Stimulated activated CD4-positive, alpha-beta T cell treated with anti-CD3 and anti-CD28 coated beads, Interleukin-2, amount 100 ng/mL, for 24 hours (primary cell): ENCODE data around the gene SLK.

ENCODE experiments used
- DNase-seq, 2 donors: peaks; one replicate each; pipeline ENCODE4 v3.0.0-alpha.2; 2020

Gene SLK

GRCh38 chr10:103942866-103943265 is 24.1 kb upstream of the SLK start:
- no peak for DNase-seq

DNA sequence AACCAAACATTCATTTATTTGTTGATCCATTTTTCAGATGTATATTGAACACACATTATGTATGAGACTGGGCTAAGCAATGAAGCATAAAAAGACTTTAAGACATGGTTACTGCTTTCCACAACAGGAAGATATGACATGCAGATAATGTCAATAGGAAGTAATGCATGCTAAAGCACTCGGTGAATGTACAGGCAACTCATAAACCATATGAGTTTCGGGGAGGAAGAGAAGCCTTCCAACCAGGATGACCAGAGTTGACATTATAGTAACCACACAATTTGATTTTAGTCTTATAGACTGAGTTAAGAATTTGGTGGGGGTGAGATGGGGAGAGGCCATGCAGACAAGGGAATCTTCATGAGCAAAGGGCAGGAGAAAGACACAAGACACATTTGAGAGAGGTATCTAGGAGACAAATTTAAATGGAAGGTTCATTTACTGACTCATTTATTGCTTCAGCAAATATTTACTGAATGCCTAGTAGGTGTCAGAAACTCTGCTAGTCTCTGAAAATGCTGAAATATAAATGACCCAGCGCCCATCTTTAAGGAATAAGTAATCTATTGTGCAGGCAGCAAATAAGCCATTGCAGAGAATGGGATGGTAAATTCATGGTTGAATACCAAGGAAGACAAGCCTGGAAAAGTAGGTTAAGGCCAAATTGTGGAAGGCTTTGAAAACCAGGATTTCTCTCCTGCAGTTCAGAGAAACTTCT is 19.0 kb upstream of the SLK start:
- DNase-seq, result no peak

- DNase-seq, result no peak
Observed at GRCh38 chr10:103949728-103950127, 17.2 kb upstream of the SLK start.

- DNase-seq, result no peak
Observed at GRCh38 chr10:103951183-103951582, 15.8 kb upstream of the SLK start.

GRCh38 chr10:103951942-103952341 is 15.0 kb upstream of the SLK start:
- DNase-seq, result no peak

GRCh38 chr10:103954543-103954942 is 12.4 kb upstream of the SLK start:
- DNase-seq, result no peak

- no peak for DNase-seq
Observed at GRCh38 chr10:103958996-103959395, 7.9 kb upstream of the SLK start.

- DNase-seq, result no peak
Observed at GRCh38 chr10:103960103-103960502, 6.8 kb upstream of the SLK start.

GRCh38 chr10:103967448-103968071 is 620 bp downstream of the SLK start:
- DNase-seq, result peak in 1 of 2 donors; percentile 14

GRCh38 chr10:103968441-103969391 is 1.8 kb downstream of the SLK start:
- no peak for DNase-seq

DNA sequence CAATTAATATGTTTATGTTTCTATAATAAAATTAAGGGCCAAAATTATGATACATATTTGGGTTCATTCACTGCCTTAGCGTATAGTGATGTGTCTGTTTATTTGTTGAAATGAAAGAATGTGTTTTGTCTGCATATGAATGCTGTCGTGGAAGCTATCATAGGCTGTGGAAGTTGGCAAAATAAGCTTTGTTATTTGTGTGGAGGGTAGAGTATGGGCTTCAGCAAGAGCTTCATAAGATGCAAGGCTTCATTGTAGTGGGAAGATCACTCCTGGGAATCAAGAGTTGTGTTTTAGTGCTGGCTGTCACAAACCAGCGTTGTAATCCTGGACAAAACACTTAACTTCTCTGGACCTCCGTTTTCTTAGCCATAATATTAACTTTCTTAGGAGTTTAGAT is 2.5 kb downstream of the SLK start:
- DNase-seq, result no peak

DNA sequence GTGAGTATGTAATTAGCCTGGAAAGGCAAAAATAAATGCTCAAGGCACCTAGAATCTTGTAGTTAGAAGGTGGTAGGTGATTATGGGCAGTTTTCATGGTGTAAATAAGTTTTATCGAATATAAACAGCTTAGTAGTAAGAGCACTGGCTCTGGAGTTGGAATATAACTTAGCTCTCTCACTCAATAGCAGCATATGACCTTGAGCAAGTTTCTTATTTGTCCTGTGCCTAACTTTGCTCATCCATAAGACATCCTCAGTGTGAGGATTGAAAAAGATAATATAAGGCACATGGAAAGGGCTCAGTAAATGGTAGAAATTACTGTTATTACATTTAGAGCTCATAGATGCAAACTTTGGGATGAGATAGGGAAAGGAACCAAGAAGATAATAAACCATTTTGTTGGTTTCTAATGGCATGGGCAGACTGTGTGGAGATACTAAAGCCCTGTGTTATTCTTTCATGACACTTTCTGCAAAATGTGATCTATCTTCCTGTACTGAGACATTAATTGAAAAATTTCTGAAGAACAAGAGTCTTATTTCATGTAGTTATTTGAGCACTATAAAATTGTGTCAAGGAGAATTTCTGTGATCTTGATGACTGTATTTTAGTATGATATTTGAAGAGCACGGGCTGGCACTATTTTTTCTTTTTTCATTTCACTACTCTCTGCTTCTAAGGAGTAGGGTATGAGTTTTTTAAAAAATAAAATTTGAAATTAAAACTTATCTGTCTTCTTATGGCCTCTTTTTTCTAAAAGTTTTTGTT is 3.1 kb downstream of the SLK start:
- no peak for DNase-seq

DNA sequence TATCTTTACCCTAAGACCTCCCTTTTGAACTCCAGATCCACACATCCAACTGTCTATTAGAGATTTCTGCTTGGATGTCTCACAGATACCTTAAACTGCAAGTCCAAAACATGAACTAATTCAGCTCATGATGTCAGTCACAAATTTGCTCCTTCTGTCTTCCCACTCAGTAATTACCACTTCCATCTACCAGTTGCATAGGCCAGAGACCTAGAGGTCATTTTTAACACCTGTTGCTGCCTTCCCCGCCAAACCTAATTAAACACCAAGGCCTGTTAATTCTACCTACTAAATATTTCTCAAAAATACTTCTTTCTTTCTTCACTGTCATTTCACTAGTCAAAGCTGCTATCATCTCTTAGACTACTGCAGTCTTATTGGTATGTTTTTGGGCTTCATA is 8.2 kb downstream of the SLK start:
- DNase-seq, result no peak

DNA sequence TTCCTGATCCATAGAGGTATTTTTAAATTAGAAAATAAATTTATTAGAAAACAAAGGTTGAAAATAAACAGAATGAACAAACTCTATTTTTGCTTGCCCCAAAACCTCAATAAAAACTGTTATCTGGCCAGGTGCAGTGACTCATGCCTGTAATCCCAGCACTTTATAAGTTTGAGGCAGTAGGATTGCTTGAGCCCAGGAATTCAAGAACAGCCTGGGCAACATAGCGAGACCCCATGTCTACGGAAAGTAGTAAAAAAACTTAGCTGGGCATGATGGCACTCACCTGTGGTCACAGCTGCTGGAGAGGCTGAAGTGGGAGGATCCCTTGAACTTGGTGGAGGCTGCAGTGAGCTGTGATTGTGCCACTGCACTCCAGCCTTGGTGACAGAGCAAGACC is 10.3 kb downstream of the SLK start:
- DNase-seq, result no peak

DNA sequence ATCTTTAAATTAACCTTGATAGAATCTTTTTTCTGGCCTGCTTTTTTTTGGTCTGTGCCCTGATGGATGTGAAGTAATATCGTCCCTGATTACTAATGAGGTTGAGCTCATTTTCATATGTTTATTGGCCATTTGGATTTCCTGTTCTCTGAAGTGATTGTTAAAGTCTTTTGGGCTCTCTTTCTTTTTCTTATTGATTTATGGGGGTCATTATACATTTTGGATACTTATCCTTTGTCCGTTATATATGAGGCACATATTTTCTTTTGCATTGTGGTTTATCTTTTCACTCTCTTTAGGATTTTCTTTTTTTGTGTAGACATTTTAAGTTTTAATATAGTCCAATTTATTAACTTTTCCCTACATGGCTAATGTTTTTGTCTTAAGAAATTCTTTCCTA is 12.6 kb downstream of the SLK start:
- DNase-seq, result no peak

GRCh38 chr10:103980288-103980906 is 13.5 kb downstream of the SLK start:
- DNase-seq, result no peak

GRCh38 chr10:103982639-103983038 is 15.7 kb downstream of the SLK start:
- no peak for DNase-seq

- DNase-seq, result no peak
Observed at GRCh38 chr10:103983367-103983911, 16.5 kb downstream of the SLK start.

DNA sequence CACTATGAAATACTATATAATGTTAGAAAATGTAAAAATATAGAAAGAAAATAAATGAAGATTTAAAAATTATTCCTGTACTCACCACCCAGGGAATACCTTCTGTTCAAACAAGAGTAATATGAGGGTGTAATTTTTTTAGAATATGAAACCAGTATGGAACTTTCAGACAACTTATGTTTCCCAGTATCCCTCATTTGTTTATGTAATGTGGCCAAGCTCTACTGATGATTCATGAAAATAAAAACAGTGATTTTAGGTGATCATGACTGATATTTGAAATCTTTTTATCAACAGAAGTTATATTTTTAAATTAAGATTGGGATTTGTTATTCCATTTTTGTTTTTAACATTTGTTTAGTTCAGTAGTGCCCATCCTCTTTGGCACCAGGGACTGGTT is 18.8 kb downstream of the SLK start:
- DNase-seq, result no peak

- no peak for DNase-seq
Observed at GRCh38 chr10:103986360-103986759, 19.4 kb downstream of the SLK start.

DNA sequence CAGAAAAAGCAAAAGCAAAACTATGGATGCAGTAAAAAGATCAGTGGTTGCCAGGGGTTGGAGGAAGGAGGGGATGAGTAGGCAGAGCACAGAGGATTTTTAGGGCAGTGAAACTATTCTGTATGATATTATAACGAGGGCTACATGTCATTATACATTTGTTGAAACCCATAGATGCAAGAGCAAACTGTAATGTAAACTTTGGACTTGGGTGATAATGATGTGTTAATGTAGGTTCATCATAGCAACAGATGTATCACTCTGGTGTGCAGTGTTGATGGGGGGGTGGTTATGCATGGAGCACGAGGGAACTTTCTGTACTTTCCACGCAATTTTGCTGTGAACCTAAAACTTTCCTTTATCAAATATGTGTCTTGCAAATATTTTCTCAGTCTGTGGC is 23.2 kb downstream of the SLK start:
- DNase-seq, result no peak

- no peak for DNase-seq
Observed at GRCh38 chr10:103990531-103990930, 23.6 kb downstream of the SLK start.
